ENCODE measurements around the gene PLEKHA6. TPM values are rescaled to one million over a fixed set of nuclear protein-coding genes. Genes with fewer than 3 reads are reported as not detected.
A peak's percentile ranks its signal among the peaks of the same experiment; 100 is the strongest.

The PLEKHA6 gene
- total RNA-seq, 4 donors from 2014 or later, result 8.7 to 17.8 (median 11.4) TPM

DNA sequence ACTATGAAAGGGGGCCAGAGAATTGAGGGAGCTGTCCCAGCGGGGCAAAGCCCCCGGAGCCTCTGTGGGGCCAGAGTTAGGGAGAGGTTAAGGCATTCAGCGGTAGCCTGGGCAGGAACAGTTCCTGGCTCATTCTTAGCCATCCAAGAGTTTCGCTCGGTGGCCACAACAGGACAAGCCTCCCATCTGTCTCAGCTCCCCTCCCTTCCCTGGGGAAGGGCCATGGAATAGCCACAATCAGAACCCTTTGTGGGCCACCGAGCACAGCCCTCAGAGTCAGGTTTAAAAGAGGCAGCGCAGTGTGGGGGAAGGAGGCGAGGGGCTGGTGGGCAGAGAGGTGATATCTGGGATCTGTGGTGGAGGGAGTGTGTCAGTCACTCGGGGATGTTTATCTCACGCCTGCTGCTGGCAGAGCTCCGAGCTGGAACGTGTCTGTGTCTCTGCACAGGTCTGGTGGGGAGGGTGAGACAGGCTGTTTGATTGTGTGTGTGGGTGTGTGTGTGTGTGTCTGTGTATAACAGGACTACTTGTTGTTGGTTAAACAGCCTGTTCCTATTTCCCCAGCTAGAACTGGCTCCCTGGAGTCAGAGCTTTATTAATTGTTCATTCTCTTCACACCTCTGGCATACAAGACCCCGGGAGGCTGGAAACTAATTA, 96.3 kb downstream of the PLEKHA6 start:
- H3K4me3 ChIP-seq, result no peak overlapping the region
- ATAC-seq, result no peak
- peaks cover 0 to 50% (median 4%) of the 10 kb centered on the region in 3 donors for H3K4me1 ChIP-seq
- H3K27me3 ChIP-seq, result peaks cover 16% of the 10 kb centered on the region
- H3K9me3 ChIP-seq, result no peaks in the 10 kb centered on the region
- H3K27ac ChIP-seq, result peak overlapping the region in 2 of 4 donors; percentile 31 to 37
- no peak for TF ChIP-seq POLR2A (IDR thresholded peaks at IDR 0.05)
- WGBS, 2 donors (ENCODE audit: low coverage in 1 of 2), result 44 to 100% methylated on average over 1 to 7 of the region's 13 CpGs
- no peaks in the 10 kb centered on the region for H3K36me3 ChIP-seq

DNA sequence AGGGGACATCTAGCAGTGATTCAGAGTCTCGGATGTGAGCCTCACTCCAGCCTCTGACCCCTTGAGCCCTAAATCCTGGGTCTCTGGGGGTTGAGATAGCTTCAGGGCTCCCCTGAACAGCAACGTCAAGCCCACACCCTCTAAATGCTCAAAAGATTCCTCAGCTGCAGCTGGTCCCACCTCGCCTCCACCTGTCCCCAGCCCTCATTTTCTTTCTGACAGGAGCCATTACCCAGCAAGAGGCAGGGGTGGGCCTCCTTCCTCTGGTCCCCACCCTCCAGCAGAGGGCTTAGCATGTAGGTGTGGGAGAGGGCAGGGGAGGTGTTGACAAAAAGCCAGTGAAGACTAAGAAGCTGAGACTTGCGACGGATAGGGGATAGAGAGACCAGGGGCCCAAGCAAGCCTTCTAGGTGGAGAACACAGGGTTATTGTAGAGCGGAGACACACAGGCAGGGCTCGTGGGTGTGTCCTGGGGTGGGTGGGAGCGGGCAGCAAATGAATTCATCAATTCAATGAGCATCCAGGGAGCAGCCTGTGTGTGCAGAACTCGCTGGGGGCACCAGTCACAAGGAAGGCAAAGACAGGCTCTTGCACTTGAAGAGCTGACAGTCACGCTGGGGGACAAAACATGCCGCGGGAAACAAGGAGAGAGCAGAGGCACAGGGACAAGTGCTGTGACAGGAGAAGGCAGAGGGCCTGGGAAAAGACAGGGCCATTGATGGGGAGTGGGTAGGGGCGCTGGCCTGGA, 97.0 kb downstream of the PLEKHA6 start:
- TF ChIP-seq CTCF (IDR thresholded peaks at IDR 0.05) (no peak), POLR2AphosphoS5 (IDR thresholded peaks at IDR 0.05) (no peak), EP300 (IDR thresholded peaks at IDR 0.05) (no peak), POLR2A (IDR thresholded peaks at IDR 0.05) (no peak)
- Histone ChIP-seq H3K36me3 (no peaks in the 10 kb centered on the region), H3K4me1 (peaks cover 0 to 50% (median 4%) of the 10 kb centered on the region in 3 donors), H3K27me3 (peaks cover 12% of the 10 kb centered on the region), H3K4me3 (no peak overlapping the region), H3K27ac (peak overlapping the region in 2 of 4 donors; percentile 31 to 37), H3K9me3 (no peaks in the 10 kb centered on the region)
- no peak for ATAC-seq
- WGBS, 2 donors (ENCODE audit: low coverage in 1 of 2), result 81 to 83% methylated on average over 10 to 11 of the region's 13 CpGs

DNA sequence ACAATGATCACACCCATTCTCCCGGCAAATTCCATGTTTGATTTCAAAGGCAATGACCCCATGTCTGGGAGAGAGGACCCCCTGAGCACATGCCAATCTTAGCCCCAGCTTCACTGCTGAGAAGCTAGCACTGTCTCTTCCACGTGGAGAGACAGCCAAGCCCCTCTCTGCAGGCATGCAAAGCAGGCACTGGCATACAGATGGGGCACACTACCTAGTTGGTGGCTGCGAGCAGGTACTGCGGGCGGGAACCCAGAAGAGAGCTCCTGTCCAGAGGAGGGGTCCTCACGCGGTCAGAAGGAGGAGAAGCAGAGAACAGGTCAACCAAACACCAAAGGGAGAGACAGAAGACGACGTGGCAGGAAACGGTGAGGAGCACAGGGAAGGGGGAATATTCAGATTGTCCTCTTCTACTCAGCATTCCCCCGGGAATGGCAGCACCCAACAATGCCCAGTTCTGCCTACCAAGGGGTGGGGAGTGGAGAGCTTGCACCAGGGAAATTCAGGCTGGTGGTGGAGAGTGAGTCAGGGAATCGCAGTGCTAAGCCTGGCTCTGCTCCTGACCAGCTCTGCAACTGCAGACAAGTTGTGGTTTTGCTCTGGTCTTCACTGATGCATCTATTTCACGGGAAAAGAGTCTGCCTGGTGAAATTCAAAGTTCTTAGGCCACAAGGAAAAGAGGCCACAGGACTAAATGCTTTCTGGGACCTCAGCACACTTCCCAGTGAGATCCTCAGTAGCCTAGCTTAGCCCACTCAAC, 97.8 kb downstream of the PLEKHA6 start:
- no peaks in the 10 kb centered on the region for H3K9me3 ChIP-seq
- 44 to 100% methylated on average over 1 to 3 of the region's 13 CpGs for WGBS, 2 donors (ENCODE audit: low coverage in 1 of 2)
- H3K27ac ChIP-seq, result no peak overlapping the region
- H3K36me3 ChIP-seq, result no peaks in the 10 kb centered on the region
- TF ChIP-seq POLR2A (IDR thresholded peaks at IDR 0.05), result no peak
- TF ChIP-seq CTCF (IDR thresholded peaks at IDR 0.05), result no peak
- no peak for TF ChIP-seq POLR2AphosphoS5 (IDR thresholded peaks at IDR 0.05)
- TF ChIP-seq EP300 (IDR thresholded peaks at IDR 0.05), result no peak
- peaks cover 0 to 43% (median 4%) of the 10 kb centered on the region in 3 donors for H3K4me1 ChIP-seq
- H3K4me3 ChIP-seq, result no peak overlapping the region
- ATAC-seq, result no peak
- peaks cover 6% of the 10 kb centered on the region for H3K27me3 ChIP-seq

DNA sequence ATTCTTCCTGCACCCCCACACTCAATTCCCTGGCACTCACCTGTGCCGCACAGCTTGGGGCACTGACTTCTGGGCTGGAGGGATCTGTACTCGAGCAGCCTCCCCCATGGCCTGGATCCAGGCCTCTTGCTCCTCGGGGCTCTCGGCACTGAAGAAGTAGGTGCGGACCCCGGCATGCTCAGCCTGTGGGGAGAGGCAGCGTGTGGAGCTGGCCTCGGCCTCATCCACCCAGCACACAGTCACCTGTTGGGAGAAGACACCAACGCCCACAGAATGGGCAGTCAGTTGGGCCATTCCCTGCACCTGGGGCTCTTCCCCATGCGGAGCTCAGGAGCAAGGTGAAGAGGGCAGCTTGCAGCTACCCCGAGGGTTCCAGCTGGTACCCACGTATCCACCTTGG, 98.5 kb downstream of the PLEKHA6 start:
- Histone ChIP-seq H3K4me1 (peaks cover 0 to 37% (median 4%) of the 10 kb centered on the region in 3 donors), H3K4me3 (no peak overlapping the region), H3K27me3 (peaks cover 6% of the 10 kb centered on the region), H3K27ac (no peak overlapping the region), H3K9me3 (no peaks in the 10 kb centered on the region), H3K36me3 (no peaks in the 10 kb centered on the region)
- no peak for TF ChIP-seq CTCF (IDR thresholded peaks at IDR 0.05)
- no peak for TF ChIP-seq POLR2A (IDR thresholded peaks at IDR 0.05)
- no peak for TF ChIP-seq POLR2AphosphoS5 (IDR thresholded peaks at IDR 0.05)
- TF ChIP-seq EP300 (IDR thresholded peaks at IDR 0.05), result no peak
- ATAC-seq, result no peak
- WGBS, 2 donors (ENCODE audit: low coverage in 1 of 2), result 100% methylated on average over 1 of the region's 12 CpGs; no CpG with 5 or more reads in 1 of the 2 donors

- Histone ChIP-seq H3K9me3 (no peaks in the 10 kb centered on the region), H3K4me1 (peaks cover 0 to 34% (median 4%) of the 10 kb centered on the region in 3 donors), H3K36me3 (no peaks in the 10 kb centered on the region), H3K4me3 (no peak overlapping the region), H3K27me3 (peaks cover 6% of the 10 kb centered on the region), H3K27ac (no peak overlapping the region)
- WGBS, 2 donors (ENCODE audit: low coverage in 1 of 2), result 90 to 100% methylated on average over 2 to 5 of the region's 14 CpGs
- no peak for TF ChIP-seq CTCF (IDR thresholded peaks at IDR 0.05)
- no peak for TF ChIP-seq POLR2AphosphoS5 (IDR thresholded peaks at IDR 0.05)
- TF ChIP-seq POLR2A (IDR thresholded peaks at IDR 0.05), result no peak
- TF ChIP-seq EP300 (IDR thresholded peaks at IDR 0.05), result no peak
- no peak for ATAC-seq
Observed at GRCh38 chr1:204260601-204261197, 99.0 kb downstream of the PLEKHA6 start.
